ENCODE results near the gene KCNN4. TPM values are rescaled to one million over a fixed set of nuclear protein-coding genes. Genes with fewer than 3 reads are reported as not detected.

KCNN4 gene
- total and polyA plus RNA-seq, 2 donors (not counting 3 experiments of a cell fraction or from before 2014, with no cell fraction given), result 0.29 TPM; not detected in 1

DNA sequence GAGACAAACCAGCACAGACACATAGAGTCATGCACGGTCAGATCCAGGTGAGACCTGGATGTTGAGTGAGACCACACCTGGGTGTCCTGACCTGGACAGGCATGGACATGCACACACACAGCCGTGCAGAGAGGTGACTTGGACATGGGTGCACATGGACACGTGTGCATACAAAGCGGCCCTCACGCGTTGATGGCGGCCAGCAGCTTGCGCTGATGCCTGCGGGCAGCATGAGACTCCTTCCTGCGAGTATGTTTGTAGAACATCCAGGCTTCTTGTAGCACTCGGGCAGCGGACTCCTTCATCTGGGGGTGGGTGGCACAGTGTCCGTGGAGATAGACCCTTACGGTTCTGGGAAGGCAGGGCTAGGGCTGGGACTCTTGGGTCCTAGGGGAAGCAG is 11.5 kb downstream of the KCNN4 start:
- Histone ChIP-seq H4K20me1 (replicated peaks; ENCODE audit: control insufficient read depth, extremely low read depth, insufficient read depth, low read length) (no peaks in the 10 kb centered on the region), H3K9me3 (replicated peaks; ENCODE audit: control insufficient read depth, insufficient read depth, low read length) (no peaks in the 10 kb centered on the region), H3K27me3 (ENCODE audit: control insufficient read depth in 2 of 2, insufficient read depth in 2 of 2, low read length in 2 of 2) (peaks cover 0 to 3% of the 10 kb centered on the region in 2 experiments), H3K36me3 (ENCODE audit: control insufficient read depth in 2 of 2, extremely low read depth in 1 of 2, insufficient read depth in 2 of 2, low read length in 2 of 2) (no peaks in the 10 kb centered on the region), H2AFZ (ENCODE audit: low read depth, low read length) (no peak overlapping the region), H3K4me2 (ENCODE audit: insufficient read depth, low read length) (no peak overlapping the region), H3K27ac (ENCODE audit: insufficient read depth, low read depth, low read length) (no peak overlapping the region), H3K4me3 (replicated peaks in 1 of 3; ENCODE audit: insufficient read depth in 1 of 3, low read depth in 1 of 3, low read length in 3 of 3) (no peak overlapping the region), H3K9ac (replicated peaks; ENCODE audit: extremely low read depth, insufficient read depth, low read length) (no peak overlapping the region), H3K4me1 (ENCODE audit: control insufficient read depth, extremely low read depth, insufficient read depth, low read length) (peaks cover 11% of the 10 kb centered on the region), H3K79me2 (ENCODE audit: control insufficient read depth, insufficient read depth, low read length) (no peaks in the 10 kb centered on the region), H3K9me1 (replicated peaks; ENCODE audit: control insufficient read depth, extremely low read depth, insufficient read depth, low read length) (no peaks in the 10 kb centered on the region)
- BruUV-seq (replicated peaks), result no TSS peak
- TF ChIP-seq, protein P1, sequence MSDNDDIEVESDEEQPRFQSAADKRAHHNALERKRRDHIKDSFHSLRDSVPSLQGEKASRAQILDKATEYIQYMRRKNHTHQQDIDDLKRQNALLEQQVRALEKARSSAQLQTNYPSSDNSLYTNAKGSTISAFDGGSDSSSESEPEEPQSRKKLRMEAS (IDR thresholded peaks at IDR 0.05; ENCODE audit: insufficient read depth, insufficient read length), result no peak
- FAIRE-seq (no peak), DNase-seq (ENCODE audit: low read depth, low spot score) (no peak)
- CTCF ChIA-PET, result interaction anchor here (1.2 to 3.9 kb wide), 7 partner anchors 10 to 40 kb away, joined by 3 to 37 read pairs (median 6); no protein-coding TSS in a partner anchor
- dilution Hi-C loops (cut with MboI; ENCODE audit: extremely low pct_ligation_motif_present, low sequenced_read_pairs), result no loop called here
- POLR2A ChIA-PET, result no interaction called here
- intact Hi-C loops (cut with micrococcal nuclease), result loop anchor here (5.0 kb wide), 1 partner anchor 67 kb away; no protein-coding TSS in a partner anchor

DNA sequence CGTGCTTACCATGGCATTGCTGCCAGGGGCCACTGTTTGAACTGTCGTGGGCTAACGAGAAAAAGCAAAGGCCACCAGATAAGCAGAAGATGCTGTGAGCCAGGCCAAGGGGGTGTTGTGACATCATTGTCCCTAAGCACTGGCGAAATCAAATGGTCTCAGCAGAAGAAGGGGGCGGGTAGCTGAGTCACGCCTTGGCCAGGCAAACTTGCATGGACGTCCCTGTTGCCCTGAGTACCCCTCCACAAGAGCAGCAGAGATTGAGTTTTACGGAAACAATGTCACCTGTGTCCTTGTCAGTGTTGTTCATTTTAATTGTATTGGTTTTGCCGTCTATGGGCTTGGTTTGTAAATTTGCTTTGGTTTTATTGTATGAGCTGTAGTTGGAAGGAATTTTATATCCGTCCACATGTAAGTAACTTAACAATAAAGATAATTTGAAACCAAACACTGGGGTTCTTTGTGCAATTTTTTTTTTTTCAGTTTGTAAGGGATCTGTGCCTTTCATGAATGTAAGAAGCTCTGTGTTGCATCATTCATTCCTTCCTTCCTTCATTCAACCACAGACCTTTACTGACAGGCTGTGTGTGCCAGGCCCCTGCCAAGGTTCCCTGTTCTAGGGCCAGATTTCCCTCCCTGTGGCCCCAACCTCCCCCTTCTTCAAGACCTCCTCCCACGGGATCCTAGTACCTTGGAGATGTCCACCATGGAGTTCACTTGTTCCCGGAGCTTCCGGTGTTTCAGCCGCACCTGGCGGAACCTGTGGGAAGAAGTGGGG is 12.3 kb downstream of the KCNN4 start:
- DNase-seq (ENCODE audit: low read depth, low spot score) (no peak), FAIRE-seq (no peak)
- Histone ChIP-seq H3K9me1 (replicated peaks; ENCODE audit: control insufficient read depth, extremely low read depth, insufficient read depth, low read length) (no peaks in the 10 kb centered on the region), H3K27ac (ENCODE audit: insufficient read depth, low read depth, low read length) (no peak overlapping the region), H3K9me3 (replicated peaks; ENCODE audit: control insufficient read depth, insufficient read depth, low read length) (no peaks in the 10 kb centered on the region), H3K36me3 (ENCODE audit: control insufficient read depth in 2 of 2, extremely low read depth in 1 of 2, insufficient read depth in 2 of 2, low read length in 2 of 2) (no peaks in the 10 kb centered on the region), H3K4me1 (ENCODE audit: control insufficient read depth, extremely low read depth, insufficient read depth, low read length) (peaks cover 15% of the 10 kb centered on the region), H4K20me1 (replicated peaks; ENCODE audit: control insufficient read depth, extremely low read depth, insufficient read depth, low read length) (no peaks in the 10 kb centered on the region), H3K79me2 (ENCODE audit: control insufficient read depth, insufficient read depth, low read length) (no peaks in the 10 kb centered on the region), H2AFZ (ENCODE audit: low read depth, low read length) (no peak overlapping the region), H3K27me3 (ENCODE audit: control insufficient read depth in 2 of 2, insufficient read depth in 2 of 2, low read length in 2 of 2) (peaks cover 0 to 3% of the 10 kb centered on the region in 2 experiments), H3K4me2 (ENCODE audit: insufficient read depth, low read length) (no peak overlapping the region), H3K4me3 (replicated peaks in 1 of 3; ENCODE audit: insufficient read depth in 1 of 3, low read depth in 1 of 3, low read length in 3 of 3) (no peak overlapping the region), H3K9ac (replicated peaks; ENCODE audit: extremely low read depth, insufficient read depth, low read length) (no peak overlapping the region)
- POLR2A ChIA-PET, result no interaction called here
- BruUV-seq (replicated peaks), result no TSS peak
- dilution Hi-C loops (cut with MboI; ENCODE audit: extremely low pct_ligation_motif_present, low sequenced_read_pairs), result no loop called here
- CTCF ChIA-PET, result interaction anchor here (1.2 to 4.9 kb wide), 7 partner anchors 9 to 41 kb away, joined by 4 to 114 read pairs (median 19); no protein-coding TSS in a partner anchor
- intact Hi-C loops (cut with micrococcal nuclease), result loop anchor here (5.0 kb wide), 1 partner anchor 66 kb away; no protein-coding TSS in a partner anchor
- TF ChIP-seq POLR2AphosphoS5 (IDR thresholded peaks at IDR 0.05; ENCODE audit: insufficient read depth, low read depth, low read length) (no peak), JUN (IDR thresholded peaks at IDR 0.05; ENCODE audit: borderline replicate concordance, insufficient read depth, insufficient read length, low read depth) (no peak), FOS (IDR thresholded peaks at IDR 0.05; ENCODE audit: borderline replicate concordance, insufficient read depth, low read length) (no peak), EZH2 (IDR thresholded peaks at IDR 0.05; ENCODE audit: borderline replicate concordance, low read depth, low read length, severe bottlenecking) (no peak), POLR2A (IDR thresholded peaks at IDR 0.05; ENCODE audit: low read depth, low read length) (no peak), GATA2 (IDR thresholded peaks at IDR 0.05; ENCODE audit: insufficient read depth, insufficient read length, low read depth, low read length) (no peak), MYC (IDR thresholded peaks at IDR 0.05; ENCODE audit: low read depth, low read length) (no peak)
- TF ChIP-seq, protein P1 (IDR thresholded peaks at IDR 0.05; ENCODE audit: insufficient read depth, insufficient read length), result no peak
- TF ChIP-seq, protein P2, sequence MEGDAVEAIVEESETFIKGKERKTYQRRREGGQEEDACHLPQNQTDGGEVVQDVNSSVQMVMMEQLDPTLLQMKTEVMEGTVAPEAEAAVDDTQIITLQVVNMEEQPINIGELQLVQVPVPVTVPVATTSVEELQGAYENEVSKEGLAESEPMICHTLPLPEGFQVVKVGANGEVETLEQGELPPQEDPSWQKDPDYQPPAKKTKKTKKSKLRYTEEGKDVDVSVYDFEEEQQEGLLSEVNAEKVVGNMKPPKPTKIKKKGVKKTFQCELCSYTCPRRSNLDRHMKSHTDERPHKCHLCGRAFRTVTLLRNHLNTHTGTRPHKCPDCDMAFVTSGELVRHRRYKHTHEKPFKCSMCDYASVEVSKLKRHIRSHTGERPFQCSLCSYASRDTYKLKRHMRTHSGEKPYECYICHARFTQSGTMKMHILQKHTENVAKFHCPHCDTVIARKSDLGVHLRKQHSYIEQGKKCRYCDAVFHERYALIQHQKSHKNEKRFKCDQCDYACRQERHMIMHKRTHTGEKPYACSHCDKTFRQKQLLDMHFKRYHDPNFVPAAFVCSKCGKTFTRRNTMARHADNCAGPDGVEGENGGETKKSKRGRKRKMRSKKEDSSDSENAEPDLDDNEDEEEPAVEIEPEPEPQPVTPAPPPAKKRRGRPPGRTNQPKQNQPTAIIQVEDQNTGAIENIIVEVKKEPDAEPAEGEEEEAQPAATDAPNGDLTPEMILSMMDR (IDR thresholded peaks at IDR 0.05; ENCODE audit: extremely low read depth in 1 of 2, insufficient read depth in 1 of 2, low read depth in 1 of 2, low read length in 2 of 2), result no peak
